Measurements from ENCODE around the gene RUSC1. TPM values are rescaled to one million over a fixed set of nuclear protein-coding genes. Genes with fewer than 3 reads are reported as not detected.

Gene RUSC1
- total RNA-seq, 1 experiment from 2014 or later = 68.8 TPM

DNA sequence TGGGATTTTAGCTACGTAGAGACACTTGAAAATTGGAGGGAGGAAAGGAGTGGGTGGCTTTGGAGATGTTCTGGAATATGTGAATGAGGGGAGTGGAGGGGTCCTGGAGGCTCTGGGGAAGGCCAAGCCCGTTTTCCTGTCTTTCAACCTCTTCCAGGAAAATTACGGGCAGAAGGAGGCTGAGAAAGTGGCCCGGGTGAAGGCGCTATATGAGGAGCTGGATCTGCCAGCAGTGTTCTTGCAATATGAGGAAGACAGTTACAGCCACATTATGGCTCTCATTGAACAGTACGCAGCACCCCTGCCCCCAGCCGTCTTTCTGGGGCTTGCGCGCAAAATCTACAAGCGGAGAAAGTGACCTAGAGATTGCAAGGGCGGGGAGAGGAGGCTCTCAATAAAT is 442 bp upstream of the RUSC1 start (continued):
- TF ChIP-seq, protein P1, sequence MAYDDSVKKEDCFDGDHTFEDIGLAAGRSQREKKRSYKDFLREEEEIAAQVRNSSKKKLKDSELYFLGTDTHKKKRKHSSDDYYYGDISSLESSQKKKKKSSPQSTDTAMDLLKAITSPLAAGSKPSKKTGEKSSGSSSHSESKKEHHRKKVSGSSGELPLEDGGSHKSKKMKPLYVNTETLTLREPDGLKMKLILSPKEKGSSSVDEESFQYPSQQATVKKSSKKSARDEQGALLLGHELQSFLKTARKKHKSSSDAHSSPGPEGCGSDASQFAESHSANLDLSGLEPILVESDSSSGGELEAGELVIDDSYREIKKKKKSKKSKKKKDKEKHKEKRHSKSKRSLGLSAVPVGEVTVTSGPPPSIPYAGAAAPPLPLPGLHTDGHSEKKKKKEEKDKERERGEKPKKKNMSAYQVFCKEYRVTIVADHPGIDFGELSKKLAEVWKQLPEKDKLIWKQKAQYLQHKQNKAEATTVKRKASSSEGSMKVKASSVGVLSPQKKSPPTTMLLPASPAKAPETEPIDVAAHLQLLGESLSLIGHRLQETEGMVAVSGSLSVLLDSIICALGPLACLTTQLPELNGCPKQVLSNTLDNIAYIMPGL (CRISPR knock-in tag; IDR thresholded peaks at IDR 0.05) = no peak
- TF ChIP-seq MXD4 (CRISPR knock-in tag; IDR thresholded peaks at IDR 0.05; ENCODE audit: borderline replicate concordance) (no peak), GABPB1 (CRISPR knock-in tag; IDR thresholded peaks at IDR 0.05) (no peak), TEAD4 (CRISPR knock-in tag; IDR thresholded peaks at IDR 0.05) (no peak)

DNA sequence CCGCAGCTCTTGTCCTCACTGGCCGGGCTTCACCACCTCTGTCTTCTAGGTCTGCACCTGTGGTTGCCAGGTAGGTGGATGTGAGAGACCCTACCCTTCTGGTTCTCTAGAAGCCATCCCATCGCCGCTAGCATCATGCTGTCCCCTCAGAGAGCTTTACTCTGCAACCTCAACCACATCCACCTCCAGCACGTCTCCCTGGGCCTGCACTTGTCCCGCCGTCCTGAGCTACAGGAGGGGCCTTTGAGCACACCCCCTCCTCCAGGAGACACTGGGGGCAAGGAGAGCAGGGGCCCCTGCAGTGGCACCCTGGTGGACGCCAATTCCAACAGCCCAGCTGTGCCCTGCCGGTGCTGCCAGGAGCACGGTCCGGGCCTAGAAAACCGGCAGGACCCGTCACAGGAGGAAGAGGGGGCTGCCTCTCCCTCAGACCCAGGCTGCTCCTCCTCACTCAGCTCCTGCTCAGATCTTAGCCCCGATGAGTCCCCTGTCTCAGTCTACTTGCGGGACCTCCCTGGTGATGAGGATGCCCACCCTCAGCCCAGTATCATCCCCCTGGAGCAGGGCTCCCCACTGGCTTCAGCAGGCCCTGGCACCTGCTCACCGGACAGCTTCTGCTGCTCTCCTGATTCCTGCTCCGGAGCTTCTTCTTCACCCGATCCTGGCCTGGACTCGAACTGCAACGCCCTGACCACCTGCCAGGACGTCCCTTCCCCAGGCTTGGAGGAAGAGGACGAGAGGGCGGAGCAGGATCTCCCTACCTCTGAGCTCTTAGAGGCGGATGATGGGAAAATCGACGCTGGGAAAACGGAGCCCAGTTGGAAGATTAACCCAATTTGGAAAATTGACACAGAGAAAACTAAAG is 1.2 kb downstream of the RUSC1 start:
- H3K4me3 Mint-ChIP-seq = peak overlapping the region; percentile 84
- CTCF ChIA-PET = interaction anchor here (0.6 to 9.9 kb wide), 27 partner anchors 14 to 241 kb away, joined by 3 to 204 read pairs (median 5); partner anchors contain the start of genes CLK2, FDPS, HCN3 and KRTCAP2
- H3K36me3 Mint-ChIP-seq = peaks cover 17% of the 10 kb centered on the region
- POLR2A ChIA-PET = interaction anchor here (1.4 to 1.9 kb wide), 3 partner anchors 14 to 49 kb away, joined by 3 to 9 read pairs (median 5); partner anchors contain the start of genes CLK2 and FDPS
- H3K9me3 Mint-ChIP-seq = no peaks in the 10 kb centered on the region
- DNase-seq (ENCODE audit: low spot score) (no peak), ATAC-seq (no peak)
- peak overlapping the region; percentile 66 for H3K27ac Mint-ChIP-seq
- peaks cover 41% of the 10 kb centered on the region for H3K4me1 Mint-ChIP-seq
- H3K27me3 Mint-ChIP-seq (ENCODE audit: low read depth) = peaks cover 6% of the 10 kb centered on the region
- TF ChIP-seq, protein P2, sequence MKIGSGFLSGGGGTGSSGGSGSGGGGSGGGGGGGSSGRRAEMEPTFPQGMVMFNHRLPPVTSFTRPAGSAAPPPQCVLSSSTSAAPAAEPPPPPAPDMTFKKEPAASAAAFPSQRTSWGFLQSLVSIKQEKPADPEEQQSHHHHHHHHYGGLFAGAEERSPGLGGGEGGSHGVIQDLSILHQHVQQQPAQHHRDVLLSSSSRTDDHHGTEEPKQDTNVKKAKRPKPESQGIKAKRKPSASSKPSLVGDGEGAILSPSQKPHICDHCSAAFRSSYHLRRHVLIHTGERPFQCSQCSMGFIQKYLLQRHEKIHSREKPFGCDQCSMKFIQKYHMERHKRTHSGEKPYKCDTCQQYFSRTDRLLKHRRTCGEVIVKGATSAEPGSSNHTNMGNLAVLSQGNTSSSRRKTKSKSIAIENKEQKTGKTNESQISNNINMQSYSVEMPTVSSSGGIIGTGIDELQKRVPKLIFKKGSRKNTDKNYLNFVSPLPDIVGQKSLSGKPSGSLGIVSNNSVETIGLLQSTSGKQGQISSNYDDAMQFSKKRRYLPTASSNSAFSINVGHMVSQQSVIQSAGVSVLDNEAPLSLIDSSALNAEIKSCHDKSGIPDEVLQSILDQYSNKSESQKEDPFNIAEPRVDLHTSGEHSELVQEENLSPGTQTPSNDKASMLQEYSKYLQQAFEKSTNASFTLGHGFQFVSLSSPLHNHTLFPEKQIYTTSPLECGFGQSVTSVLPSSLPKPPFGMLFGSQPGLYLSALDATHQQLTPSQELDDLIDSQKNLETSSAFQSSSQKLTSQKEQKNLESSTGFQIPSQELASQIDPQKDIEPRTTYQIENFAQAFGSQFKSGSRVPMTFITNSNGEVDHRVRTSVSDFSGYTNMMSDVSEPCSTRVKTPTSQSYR (CRISPR knock-in tag; IDR thresholded peaks at IDR 0.05) = no peak
- TF ChIP-seq, protein P3, sequence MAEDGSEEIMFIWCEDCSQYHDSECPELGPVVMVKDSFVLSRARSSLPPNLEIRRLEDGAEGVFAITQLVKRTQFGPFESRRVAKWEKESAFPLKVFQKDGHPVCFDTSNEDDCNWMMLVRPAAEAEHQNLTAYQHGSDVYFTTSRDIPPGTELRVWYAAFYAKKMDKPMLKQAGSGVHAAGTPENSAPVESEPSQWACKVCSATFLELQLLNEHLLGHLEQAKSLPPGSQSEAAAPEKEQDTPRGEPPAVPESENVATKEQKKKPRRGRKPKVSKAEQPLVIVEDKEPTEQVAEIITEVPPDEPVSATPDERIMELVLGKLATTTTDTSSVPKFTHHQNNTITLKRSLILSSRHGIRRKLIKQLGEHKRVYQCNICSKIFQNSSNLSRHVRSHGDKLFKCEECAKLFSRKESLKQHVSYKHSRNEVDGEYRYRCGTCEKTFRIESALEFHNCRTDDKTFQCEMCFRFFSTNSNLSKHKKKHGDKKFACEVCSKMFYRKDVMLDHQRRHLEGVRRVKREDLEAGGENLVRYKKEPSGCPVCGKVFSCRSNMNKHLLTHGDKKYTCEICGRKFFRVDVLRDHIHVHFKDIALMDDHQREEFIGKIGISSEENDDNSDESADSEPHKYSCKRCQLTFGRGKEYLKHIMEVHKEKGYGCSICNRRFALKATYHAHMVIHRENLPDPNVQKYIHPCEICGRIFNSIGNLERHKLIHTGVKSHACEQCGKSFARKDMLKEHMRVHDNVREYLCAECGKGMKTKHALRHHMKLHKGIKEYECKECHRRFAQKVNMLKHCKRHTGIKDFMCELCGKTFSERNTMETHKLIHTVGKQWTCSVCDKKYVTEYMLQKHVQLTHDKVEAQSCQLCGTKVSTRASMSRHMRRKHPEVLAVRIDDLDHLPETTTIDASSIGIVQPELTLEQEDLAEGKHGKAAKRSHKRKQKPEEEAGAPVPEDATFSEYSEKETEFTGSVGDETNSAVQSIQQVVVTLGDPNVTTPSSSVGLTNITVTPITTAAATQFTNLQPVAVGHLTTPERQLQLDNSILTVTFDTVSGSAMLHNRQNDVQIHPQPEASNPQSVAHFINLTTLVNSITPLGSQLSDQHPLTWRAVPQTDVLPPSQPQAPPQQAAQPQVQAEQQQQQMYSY (CRISPR knock-in tag; IDR thresholded peaks at IDR 0.05) = peak; percentile 91

DNA sequence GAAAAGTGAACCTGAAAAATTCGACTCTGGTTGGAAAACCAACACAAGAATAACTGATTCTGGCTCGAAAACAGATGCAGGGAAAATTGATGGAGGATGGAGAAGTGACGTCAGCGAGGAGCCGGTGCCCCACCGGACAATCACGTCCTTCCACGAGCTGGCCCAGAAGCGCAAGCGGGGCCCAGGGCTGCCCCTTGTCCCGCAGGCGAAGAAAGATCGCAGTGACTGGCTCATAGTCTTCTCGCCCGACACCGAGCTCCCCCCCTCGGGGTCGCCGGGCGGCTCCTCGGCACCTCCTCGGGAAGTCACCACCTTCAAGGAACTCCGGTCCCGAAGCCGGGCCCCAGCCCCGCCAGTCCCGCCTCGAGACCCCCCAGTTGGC is 1.9 kb downstream of the RUSC1 start:
- Mint-ChIP-seq H3K36me3 (peaks cover 23% of the 10 kb centered on the region), H3K4me3 (peak overlapping the region; percentile 84), H3K4me1 (peaks cover 41% of the 10 kb centered on the region), H3K27ac (peak overlapping the region; percentile 66), H3K9me3 (no peaks in the 10 kb centered on the region), H3K27me3 (ENCODE audit: low read depth) (peaks cover 6% of the 10 kb centered on the region)
- TF ChIP-seq ETV6 (CRISPR knock-in tag; IDR thresholded peaks at IDR 0.05) (no peak), ZBTB21 (CRISPR knock-in tag; IDR thresholded peaks at IDR 0.05; ENCODE audit: borderline replicate concordance) (no peak)
- TF ChIP-seq, protein P4, sequence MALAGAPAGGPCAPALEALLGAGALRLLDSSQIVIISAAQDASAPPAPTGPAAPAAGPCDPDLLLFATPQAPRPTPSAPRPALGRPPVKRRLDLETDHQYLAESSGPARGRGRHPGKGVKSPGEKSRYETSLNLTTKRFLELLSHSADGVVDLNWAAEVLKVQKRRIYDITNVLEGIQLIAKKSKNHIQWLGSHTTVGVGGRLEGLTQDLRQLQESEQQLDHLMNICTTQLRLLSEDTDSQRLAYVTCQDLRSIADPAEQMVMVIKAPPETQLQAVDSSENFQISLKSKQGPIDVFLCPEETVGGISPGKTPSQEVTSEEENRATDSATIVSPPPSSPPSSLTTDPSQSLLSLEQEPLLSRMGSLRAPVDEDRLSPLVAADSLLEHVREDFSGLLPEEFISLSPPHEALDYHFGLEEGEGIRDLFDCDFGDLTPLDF (CRISPR knock-in tag; IDR thresholded peaks at IDR 0.05) = no peak
- ChIA-PET POLR2A (interaction anchor here (1.9 to 2.5 kb wide), 2 partner anchors 14 to 50 kb away, joined by 5 to 13 read pairs; partner anchors contain the start of genes CLK2 and FDPS), CTCF (interaction anchor here (0.6 to 9.9 kb wide), 21 partner anchors 14 to 238 kb away, joined by 3 to 204 read pairs (median 9); partner anchors contain the start of genes CLK2, FDPS, HCN3 and KRTCAP2)
- DNase-seq (ENCODE audit: low spot score) (peak; percentile 41), ATAC-seq (no peak)

Measured in WTC11 (cell line).